Peyer's patch (tissue), 4 donors: Measurements from ENCODE around the gene NID1. TPM values are rescaled to one million over a fixed set of nuclear protein-coding genes. Genes with fewer than 3 reads are reported as not detected.

Source experiments
- DNase-seq, 3 donors: peaks; one replicate each; pipeline ENCODE4 v3.0.0-alpha.2; 2017 to 2019
- H3K27ac ChIP-seq, 4 donors: fragments of 200-600 bp; sonication (generic); one replicate each; pipeline ENCODE4 v1.5.1; 2016 to 2019
- H3K27me3 ChIP-seq, 2 donors: fragments of 200-600 bp; sonication (generic); one replicate each; pipeline ENCODE4 v1.5.1; 2019
- H3K36me3 ChIP-seq, 3 donors: fragments of 200-600 bp; sonication (generic); one replicate each; pipeline ENCODE4 v1.5.1; 2016 to 2019
- H3K4me1 ChIP-seq, 4 donors: fragments of 200-600 bp; sonication (generic); one replicate each; pipeline ENCODE4 v1.5.1; 2016 to 2019
- H3K4me3 ChIP-seq, 4 donors: fragments of 200-600 bp; sonication (generic); 1 replicate in 3 of 4; 2 replicates in 1 of 4; pipeline ENCODE4 v1.5.1; 2016 to 2019; ENCODE audit warnings: mild to moderate bottlenecking in 1 of 4
- H3K9me3 ChIP-seq, 4 donors: fragments of 200-600 bp; sonication (generic); one replicate each; pipeline ENCODE4 v1.5.1; 2016 to 2019; ENCODE audit warnings: mild to moderate bottlenecking in 1 of 4
- CTCF ChIP-seq, 6 experiments: fragments of 450-650 bp in 4 of 6; fragments of 200-600 bp in 2 of 6; sonication (generic) in 1 of 6; IDR thresholded peaks; one replicate each; pipeline ENCODE4 v1.5.1; 2017 to 2019; ENCODE audit warnings: antibody characterized with exemption in 6 of 6, mild to moderate bottlenecking in 3 of 6, moderate library complexity in 1 of 6
- POLR2A ChIP-seq, 2 donors: fragments of 450-650 bp; IDR thresholded peaks; one replicate each; pipeline ENCODE4 v1.5.1; 2017; ENCODE audit warnings: antibody characterized with exemption in 2 of 2, mild to moderate bottlenecking in 2 of 2, moderate library complexity in 2 of 2
- total RNA-seq, 4 donors: library from RNA; depleted of rRNA; stranded (reverse); fragments of >200 nt; gene quantifications; one replicate each; pipeline ENCODE4 v1.1.0, GENCODE V29; 2016

The NID1 gene
- total RNA-seq, 4 donors from 2014 or later = 20.5 to 92.4 (median 62.0) TPM

GRCh38 chr1:236035681-236036101, 29.2 kb downstream of the NID1 start:
- TF ChIP-seq POLR2A (IDR thresholded peaks at IDR 0.05) (no peak), CTCF (IDR thresholded peaks at IDR 0.05) (no peak)
- Histone ChIP-seq H3K9me3 (no peaks in the 10 kb centered on the region), H3K4me3 (no peak overlapping the region), H3K27ac (peak overlapping the region in 2 of 4 donors; percentile 25 to 42), H3K27me3 (no peaks in the 10 kb centered on the region), H3K4me1 (no peaks in the 10 kb centered on the region), H3K36me3 (peaks cover 0 to 6% (median 0%) of the 10 kb centered on the region in 3 donors)
- no peak for DNase-seq

GRCh38 chr1:236033336-236033735, 31.6 kb downstream of the NID1 start:
- no peak overlapping the region for H3K4me3 ChIP-seq
- no peak for TF ChIP-seq POLR2A (IDR thresholded peaks at IDR 0.05)
- TF ChIP-seq CTCF (IDR thresholded peaks at IDR 0.05) = no peak
- no peak for DNase-seq
- no peak overlapping the region for H3K27ac ChIP-seq
- H3K4me1 ChIP-seq = no peaks in the 10 kb centered on the region
- no peaks in the 10 kb centered on the region for H3K9me3 ChIP-seq
- H3K36me3 ChIP-seq = peaks cover 0 to 24% (median 0%) of the 10 kb centered on the region in 3 donors
- no peaks in the 10 kb centered on the region for H3K27me3 ChIP-seq

GRCh38 chr1:236030534-236030933, 34.4 kb downstream of the NID1 start:
- no peak for DNase-seq
- Histone ChIP-seq H3K4me1 (no peaks in the 10 kb centered on the region), H3K9me3 (no peaks in the 10 kb centered on the region), H3K27ac (no peak overlapping the region), H3K27me3 (no peaks in the 10 kb centered on the region), H3K4me3 (no peak overlapping the region), H3K36me3 (peaks cover 0 to 42% (median 0%) of the 10 kb centered on the region in 3 donors)
- no peak for TF ChIP-seq POLR2A (IDR thresholded peaks at IDR 0.05)
- TF ChIP-seq CTCF (IDR thresholded peaks at IDR 0.05) = no peak

GRCh38 chr1:236029428-236029940, 35.4 kb downstream of the NID1 start:
- H3K36me3 ChIP-seq = peaks cover 0 to 51% (median 0%) of the 10 kb centered on the region in 3 donors
- H3K27me3 ChIP-seq = no peaks in the 10 kb centered on the region
- no peaks in the 10 kb centered on the region for H3K9me3 ChIP-seq
- no peak for DNase-seq
- H3K4me3 ChIP-seq = no peak overlapping the region
- peak overlapping the region in 1 of 4 donors; percentile 9 for H3K27ac ChIP-seq
- no peaks in the 10 kb centered on the region for H3K4me1 ChIP-seq
- TF ChIP-seq POLR2A (IDR thresholded peaks at IDR 0.05) = no peak
- TF ChIP-seq CTCF (IDR thresholded peaks at IDR 0.05) = no peak

- no peak for DNase-seq
- H3K36me3 ChIP-seq = peaks cover 0 to 57% (median 0%) of the 10 kb centered on the region in 3 donors
- no peak for TF ChIP-seq POLR2A (IDR thresholded peaks at IDR 0.05)
- TF ChIP-seq CTCF (IDR thresholded peaks at IDR 0.05) = no peak
- H3K9me3 ChIP-seq = no peaks in the 10 kb centered on the region
- H3K4me3 ChIP-seq = no peak overlapping the region
- no peaks in the 10 kb centered on the region for H3K27me3 ChIP-seq
- H3K4me1 ChIP-seq = peaks cover 0 to 3% (median 0%) of the 10 kb centered on the region in 4 donors
- no peak overlapping the region for H3K27ac ChIP-seq
These were observed 37.8 kb downstream of the NID1 start for GRCh38 chr1:236027104-236027503.
